HG02885 (cell line): Measurements from ENCODE around the gene IDH3A.
"Not testable (repeated sequence)": the region's sequence is repeated elsewhere in the genome, so short reads cannot be mapped to it uniquely, and the experiment has no call there.

Experiments used
- ATAC-seq: cut with Tn5 transposase; IDR thresholded peaks from one replicate; pipeline ENCODE4 v1.9.1; 2021; ENCODE audit warnings: mild to moderate bottlenecking; ENCODE audit not compliant: unreplicated experiment, poor library complexity

Gene IDH3A

DNA sequence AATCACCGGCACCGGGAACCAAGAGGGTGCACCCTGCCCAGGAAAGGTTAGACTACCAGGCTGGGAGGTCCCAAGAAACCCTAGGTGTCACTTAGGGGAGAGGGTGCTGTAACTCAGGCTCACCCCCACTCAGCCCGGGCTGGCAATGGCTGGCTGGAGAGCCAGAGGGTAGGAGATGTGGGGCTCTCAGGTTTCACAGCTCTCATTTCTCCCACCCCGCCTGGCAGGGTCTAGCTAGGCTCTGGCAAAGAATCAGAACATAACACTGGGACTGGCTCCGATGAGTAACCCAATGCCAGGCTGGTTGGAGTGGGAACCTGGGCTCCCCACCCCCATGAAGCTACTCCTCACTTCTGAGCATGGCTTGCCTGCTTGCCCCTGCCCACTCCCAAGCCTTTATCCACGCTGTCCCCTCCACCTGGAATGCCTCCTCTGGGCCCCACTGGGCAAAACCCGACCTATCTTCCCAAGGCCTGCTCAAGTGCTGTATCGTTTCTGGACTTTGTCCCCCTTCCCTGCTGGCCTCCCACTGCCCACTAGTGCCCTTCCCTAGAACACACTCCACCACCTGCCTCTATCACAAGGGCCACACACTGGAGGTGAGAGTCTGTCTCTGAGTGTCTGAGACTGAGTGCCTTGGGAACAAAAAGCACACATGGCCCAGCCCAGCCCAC lies 19.9 kb upstream of the IDH3A start:
- ATAC-seq = no peak

DNA sequence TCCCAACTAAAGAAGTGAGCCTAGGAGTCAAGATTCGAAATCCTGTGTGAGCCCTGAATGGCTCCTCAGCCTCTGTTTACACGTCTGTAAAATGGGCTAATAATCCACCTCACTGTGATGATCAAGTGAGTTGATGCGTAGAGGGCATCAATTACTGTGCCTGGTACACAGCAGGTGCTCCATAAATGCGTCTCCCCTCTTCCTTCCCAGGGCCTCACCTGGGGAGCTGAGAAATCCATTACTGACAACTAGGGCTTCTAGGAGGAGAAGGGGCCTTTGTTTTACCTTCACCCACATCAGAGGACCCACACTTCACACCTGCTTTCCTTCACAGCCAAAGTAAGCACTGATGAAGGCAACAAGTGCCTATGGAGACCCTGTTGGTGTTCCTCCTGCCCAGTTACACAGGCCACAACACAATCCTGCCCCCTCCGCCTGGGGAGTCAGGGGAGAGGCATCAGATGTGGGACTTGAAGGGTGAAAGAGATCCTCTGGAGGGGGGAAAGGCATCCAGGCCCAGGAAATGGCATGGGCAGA lies 19.3 kb upstream of the IDH3A start:
- no peak for ATAC-seq

DNA sequence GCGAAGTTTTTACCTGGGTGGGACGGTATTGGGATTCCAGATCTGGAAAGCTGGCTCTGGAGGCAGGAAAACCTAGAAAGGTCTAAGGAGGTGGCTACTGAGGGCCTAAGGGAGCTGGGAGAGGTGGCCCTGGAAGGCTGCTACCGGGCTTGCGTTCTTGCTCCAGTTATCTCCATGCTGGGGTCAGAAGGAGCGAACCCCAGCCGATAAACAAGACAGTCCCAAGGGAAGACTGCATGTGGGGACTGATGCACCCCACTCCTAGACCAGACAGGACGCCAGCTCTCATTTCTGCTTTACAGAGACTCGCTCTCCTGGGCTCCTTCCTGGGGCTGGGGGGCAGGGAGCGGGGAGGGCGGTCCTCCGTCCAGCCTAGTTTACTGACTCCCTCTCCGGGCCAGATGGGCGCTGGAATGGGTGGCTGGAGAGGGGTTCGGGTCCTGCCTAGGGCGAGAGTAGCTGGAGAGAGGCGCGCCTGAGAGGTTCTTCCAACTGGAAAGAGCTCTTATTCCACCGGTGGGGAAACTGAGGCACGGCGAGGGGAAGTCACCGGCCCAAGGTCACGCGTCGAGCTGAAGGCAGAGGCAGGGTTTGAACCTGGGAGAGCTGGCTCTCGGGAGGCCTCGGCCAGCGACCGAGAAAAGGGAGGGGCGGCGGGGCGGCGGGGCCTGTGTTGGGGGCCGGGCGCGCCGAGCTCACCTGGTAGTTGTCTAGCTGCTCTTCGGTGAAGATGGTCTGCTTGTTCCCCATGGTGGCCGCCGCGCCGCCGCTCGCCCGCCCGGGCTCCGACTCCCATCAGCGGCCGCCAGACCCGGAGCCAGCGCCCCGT lies 18.5 kb upstream of the IDH3A start:
- peak; percentile 51 for ATAC-seq

GRCh38 chr15:78131295-78132061 lies 17.7 kb upstream of the IDH3A start, which contains the start of gene CIB2:
CIB2 (minus strand) TSS chr15:78131445; CDS start chr15:78131215, 230 bp downstream.
- peak; percentile 83 for ATAC-seq

- no peak for ATAC-seq
Observed at GRCh38 chr15:78133801-78134200, 15.4 kb upstream of the IDH3A start.

- ATAC-seq = no peak
Observed at GRCh38 chr15:78139578-78139977, 9.6 kb upstream of the IDH3A start.

DNA sequence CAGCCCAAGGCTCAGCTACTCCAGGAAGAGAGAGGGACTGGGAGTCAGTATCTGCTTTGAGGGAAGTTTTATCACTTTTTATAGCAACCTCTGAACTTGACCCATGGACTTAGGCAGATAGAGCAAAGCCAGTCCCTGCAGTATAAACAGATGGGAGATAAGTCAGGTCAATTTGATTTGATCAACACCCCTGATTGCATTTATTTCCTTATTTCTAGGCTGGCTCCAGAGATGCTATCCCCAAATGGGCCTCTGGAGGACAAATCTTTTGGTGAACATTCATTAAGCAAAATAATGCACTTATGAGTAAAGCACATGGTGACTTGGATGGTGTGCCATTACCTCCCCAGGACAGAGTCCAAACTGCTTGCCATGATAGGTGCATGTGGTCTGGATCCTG lies 8.9 kb upstream of the IDH3A start:
- ATAC-seq = no peak

GRCh38 chr15:78142332-78142731 lies 6.8 kb upstream of the IDH3A start:
- no peak for ATAC-seq

DNA sequence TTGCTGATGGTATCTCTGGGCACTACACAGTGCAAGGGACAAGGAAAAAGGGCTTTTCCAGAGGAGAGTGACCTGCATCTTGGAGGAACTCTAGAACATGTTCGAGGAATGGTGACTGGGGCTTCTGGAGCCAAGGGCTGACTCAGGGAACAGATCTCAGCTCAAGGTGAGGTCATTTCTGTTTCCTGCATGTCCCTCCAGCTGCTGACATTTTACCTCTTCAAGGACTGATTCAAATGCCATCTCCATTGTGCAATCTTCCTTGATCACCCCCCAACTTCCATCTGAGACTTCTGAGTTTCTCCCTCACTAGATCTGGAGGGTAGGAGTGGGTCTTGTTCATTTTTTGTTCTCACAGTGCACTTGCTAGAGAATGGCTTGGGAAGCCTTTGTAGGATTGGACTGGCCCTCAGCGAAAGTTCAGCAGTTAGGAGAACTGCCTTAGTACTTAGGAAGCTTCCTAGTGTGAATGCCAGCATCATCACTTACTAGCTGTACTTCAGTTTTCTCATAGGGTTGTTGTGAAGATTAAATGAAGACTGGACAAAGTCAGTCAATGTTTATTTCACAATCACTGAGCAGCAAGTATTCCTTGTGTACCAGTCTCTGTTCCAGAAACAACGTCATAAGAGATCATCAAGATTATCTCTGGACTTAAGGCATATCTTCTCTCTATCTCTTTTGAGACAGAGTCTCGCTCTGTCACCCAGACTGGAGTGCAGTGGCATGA lies 2.6 kb upstream of the IDH3A start:
- ATAC-seq = no peak

DNA sequence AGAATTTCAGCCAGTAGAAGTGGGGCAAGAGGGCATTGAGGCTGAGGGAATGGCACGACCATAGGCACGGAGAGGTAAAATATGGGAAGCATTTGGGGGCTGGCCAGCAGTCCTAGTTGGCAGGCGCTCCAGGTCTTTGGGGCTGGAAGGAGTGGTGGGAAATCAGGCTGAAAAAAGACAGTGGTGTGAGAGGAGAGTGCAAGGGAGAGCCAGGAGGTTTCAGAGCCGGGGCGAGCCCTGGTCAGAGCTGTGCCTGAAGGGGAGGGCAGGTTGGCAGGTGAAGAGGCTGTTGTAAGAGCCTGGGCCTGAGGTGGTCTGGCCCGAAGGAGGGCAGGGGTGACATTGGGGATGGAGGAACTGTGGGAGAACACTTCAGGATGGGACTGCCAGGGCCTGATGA lies 1.6 kb upstream of the IDH3A start:
- no peak for ATAC-seq

DNA sequence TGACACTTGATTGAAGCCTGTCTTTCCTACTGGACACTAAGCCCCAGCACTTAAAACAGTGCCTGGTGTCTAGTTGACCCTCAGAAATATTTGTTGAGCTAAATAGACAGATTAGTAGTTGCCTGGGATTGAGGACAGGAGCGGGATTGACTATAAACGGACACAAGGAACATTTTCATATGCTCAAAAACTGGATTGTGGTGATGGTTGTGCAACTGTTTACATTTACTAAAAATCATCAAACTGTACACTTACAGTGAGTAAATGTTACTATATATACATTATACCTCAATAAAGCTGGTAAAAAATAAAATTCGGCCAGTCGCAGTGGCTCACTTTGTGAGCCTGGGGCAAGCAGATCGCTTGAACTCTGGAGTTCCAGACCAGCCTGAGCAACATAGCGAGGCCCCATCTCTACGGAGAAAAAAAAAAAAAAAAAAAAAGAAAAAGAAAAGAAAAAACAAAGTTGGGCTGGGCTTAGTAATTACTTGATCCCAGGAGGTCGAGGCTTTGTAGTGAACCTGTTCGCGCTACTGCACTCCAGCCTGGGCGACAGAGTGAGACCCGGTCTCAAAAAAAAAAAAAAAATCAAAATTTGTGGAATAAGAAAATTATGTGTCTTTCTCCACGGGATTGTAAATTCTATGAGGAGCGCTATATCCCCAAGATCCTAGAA lies 632 bp upstream of the IDH3A start:
- peak; percentile 8 for ATAC-seq

DNA sequence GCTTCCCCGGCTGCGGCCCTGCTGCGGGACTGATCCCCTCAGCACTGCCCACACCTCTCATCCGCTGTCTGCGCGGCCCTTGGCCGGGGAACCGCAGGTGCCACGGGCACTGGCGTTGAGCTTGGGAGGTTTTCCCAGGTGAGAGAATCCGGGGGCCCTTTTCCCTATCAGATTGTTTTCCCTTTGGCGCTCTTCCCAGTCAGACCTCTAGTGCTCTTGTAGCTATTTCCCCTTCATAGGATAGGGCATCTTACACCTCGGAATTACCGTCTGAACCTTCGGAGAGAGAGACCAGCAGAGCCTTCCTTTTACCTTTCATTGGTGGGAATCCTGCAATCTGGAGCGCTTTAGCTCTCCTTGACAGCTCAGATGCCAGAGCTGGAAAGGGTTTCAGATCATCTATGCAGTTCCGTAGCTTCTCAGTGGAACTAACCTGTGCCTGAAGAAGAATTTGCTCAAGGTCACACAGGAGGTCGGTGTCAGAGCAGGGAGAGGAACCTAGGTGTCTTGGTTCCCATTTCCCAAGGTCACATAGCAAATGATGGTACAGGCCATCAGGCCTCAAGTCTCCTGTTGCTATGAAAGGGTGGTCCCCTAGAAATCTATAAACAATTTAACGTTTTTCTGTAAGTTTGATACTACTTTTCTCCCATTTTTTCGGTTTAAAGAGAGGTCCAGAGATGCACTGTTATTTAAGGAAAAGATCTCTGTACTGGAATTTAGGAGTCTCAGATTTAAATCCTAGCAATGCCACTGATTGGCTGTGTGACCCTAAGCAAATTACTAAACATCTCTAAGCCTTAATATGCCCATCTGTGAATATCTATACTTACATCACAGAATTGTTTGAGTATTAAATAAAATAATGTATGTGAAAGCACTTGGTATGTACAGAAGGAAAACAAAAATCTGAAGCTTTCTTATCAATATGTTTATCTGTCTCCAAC lies 916 bp downstream of the IDH3A start:
- ATAC-seq = no peak

DNA sequence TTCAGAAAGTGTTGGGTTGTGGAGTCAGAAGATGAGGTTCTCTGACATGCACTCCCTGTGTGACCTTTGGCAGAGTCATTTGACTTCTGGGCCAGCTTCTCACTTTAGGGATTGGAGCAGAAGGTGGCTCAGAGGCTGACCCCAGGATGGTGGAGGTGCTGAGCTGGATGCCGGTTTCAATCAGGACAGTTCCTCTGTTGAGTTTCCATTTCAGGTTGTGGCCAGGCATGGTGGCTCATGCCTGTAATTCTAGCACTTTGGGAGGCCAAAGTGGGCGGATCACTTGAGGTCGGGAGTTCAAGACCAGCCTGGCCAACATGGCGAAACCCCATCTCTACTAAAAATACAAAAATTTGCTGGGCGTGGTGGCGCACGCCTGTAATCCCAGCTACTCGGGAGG lies 1.9 kb downstream of the IDH3A start:
- not testable (repeated sequence) for ATAC-seq

- ATAC-seq = no peak
Observed at GRCh38 chr15:78154955-78155354, 5.8 kb downstream of the IDH3A start.

DNA sequence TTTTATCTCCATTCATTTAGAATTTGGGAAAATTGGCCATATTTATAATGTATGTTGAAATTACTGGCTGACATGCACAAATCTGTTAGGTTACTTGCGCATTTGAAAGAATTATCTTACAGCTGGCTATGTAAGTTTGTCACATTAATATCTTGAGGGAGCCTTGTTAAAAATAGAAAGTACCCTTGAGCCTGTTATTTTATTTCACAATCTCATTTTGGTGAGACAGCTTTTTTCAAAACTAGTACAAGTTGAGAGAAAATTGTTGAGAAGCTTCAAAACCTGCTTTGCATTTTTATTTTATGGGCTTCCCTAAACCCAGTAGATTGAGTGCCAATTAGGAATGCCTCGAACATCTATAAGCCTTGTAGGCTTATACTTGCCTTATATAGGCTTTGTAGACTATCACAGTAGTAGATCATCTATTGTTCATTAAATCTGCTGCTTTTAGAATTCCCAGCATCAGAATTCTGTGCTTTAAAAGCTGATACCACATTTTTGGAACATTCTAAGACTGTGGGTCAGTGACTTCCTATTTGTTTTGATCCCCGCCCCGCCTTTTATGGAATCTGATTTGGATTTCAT lies 6.3 kb downstream of the IDH3A start:
- no peak for ATAC-seq

DNA sequence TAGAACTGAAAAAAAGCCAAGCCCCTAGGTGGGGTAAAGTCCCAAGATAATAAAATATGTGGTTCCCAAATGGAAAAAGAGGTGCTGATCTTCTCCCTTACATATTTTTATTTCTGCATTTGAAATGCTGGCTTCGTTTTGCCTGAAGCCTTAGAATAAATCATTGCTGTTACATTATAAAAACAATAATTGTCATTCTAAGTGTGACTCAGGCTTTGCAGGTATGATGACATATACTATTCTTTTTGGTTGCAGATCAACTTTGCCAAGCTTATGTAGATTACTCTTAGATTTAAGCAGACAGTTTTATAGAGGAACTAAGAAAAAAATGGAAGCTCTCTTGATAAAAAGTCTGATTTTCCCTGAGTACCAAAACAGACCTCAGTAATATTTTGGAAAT lies 7.5 kb downstream of the IDH3A start:
- no peak for ATAC-seq

- ATAC-seq = no peak
Observed at GRCh38 chr15:78157203-78157602, 8.0 kb downstream of the IDH3A start.

- no peak for ATAC-seq
Observed at GRCh38 chr15:78159395-78159794, 10.2 kb downstream of the IDH3A start.
